Endodermal cell (in vitro differentiated cells): ENCODE results near the gene KIT. TPM values are rescaled to one million over a fixed set of nuclear protein-coding genes. Genes with fewer than 3 reads are reported as not detected.
A peak's percentile ranks its signal among the peaks of the same experiment; 100 is the strongest.

Experiments
- DNase-seq: peaks from one replicate; pipeline ENCODE4 v3.0.0-alpha.2; 2017
- H3K27ac ChIP-seq: 2 replicates; pipeline ENCODE4 v1.5.1; 2013; ENCODE audit warnings: mild to moderate bottlenecking, low read depth, low read length, moderate library complexity
- H3K27me3 ChIP-seq: 2 replicates; pipeline ENCODE4 v1.6.1; 2013; ENCODE audit warnings: mild to moderate bottlenecking, low read length, moderate library complexity; ENCODE audit not compliant: insufficient read depth, control insufficient read depth, poor library complexity, severe bottlenecking
- H3K36me3 ChIP-seq: 2 replicates; pipeline ENCODE4 v1.7.0; 2013; ENCODE audit warnings: mild to moderate bottlenecking, low read length, moderate library complexity; ENCODE audit not compliant: control insufficient read depth, insufficient read depth
- H3K4me1 ChIP-seq: one replicate; pipeline ENCODE4 v1.7.0; 2013; ENCODE audit warnings: low read length; ENCODE audit not compliant: control insufficient read depth, insufficient read depth
- H3K4me3 ChIP-seq: 2 replicates; pipeline ENCODE4 v1.5.1; 2013; ENCODE audit warnings: mild to moderate bottlenecking, low read length, moderate library complexity
- H3K9ac ChIP-seq: 2 replicates; pipeline ENCODE4 v1.6.1; 2013; ENCODE audit warnings: mild to moderate bottlenecking, low read length, moderate library complexity; ENCODE audit not compliant: poor library complexity, severe bottlenecking; ENCODE audit errors: extremely low read depth
- H3K9me3 ChIP-seq: 2 replicates; pipeline ENCODE4 v1.6.1; 2013; ENCODE audit warnings: mild to moderate bottlenecking, low read length, moderate library complexity; ENCODE audit not compliant: control insufficient read depth
- H3K27ac Mint-ChIP-seq: 2 replicates; pipeline ENCODE4 v1.8.0; 2020; ENCODE audit warnings: mixed read lengths
- H3K27me3 Mint-ChIP-seq: 2 replicates; pipeline ENCODE4 v1.8.0; 2021; ENCODE audit warnings: mild to moderate bottlenecking, mixed read lengths; ENCODE audit not compliant: insufficient read depth
- H3K36me3 Mint-ChIP-seq: 2 replicates; pipeline ENCODE4 v1.8.0; 2020; ENCODE audit warnings: low read depth, mixed read lengths
- H3K4me1 Mint-ChIP-seq: 2 replicates; pipeline ENCODE4 v1.8.0; 2020; ENCODE audit warnings: mixed read lengths
- H3K4me3 Mint-ChIP-seq: 2 replicates; pipeline ENCODE4 v1.8.0; 2020; ENCODE audit warnings: mild to moderate bottlenecking, moderate library complexity, mixed read lengths
- H3K9me3 Mint-ChIP-seq: 2 replicates; pipeline ENCODE4 v1.8.0; 2020; ENCODE audit warnings: mild to moderate bottlenecking, mixed read lengths
- CTCF ChIP-seq: fragments of 200-600 bp; sonication (generic); conservative IDR thresholded peaks from 2 replicates; pipeline ENCODE4 v1.5.0; 2021; ENCODE audit warnings: antibody characterized with exemption, mild to moderate bottlenecking
- WGBS, 2 experiments: methylation state at CpG; one replicate each; pipeline versions ENCODE4 v1.1.5 to v1.1.7; 2013; ENCODE audit warnings: missing lambda C conversion rate in 2 of 2, mixed read lengths in 1 of 2; ENCODE audit not compliant: insufficient coverage in 1 of 2, insufficient read length in 1 of 2; 5-methylcytosine and 5-hydroxymethylcytosine counted together
- total RNA-seq, 2 donors: library from RNA; stranded (reverse); fragmentation: NEBNext Ultra II Directional in 1 of 2; extraction: Animal tissue kit (Norgen Biotek cat#: 25700) in 1 of 2; gene quantifications; 2 replicates in 1 of 2; 3 replicates in 1 of 2; pipeline ENCODE4 v1.2.1, GENCODE V29; 2021

KIT gene
- total RNA-seq, 2 donors from 2014 or later, result 135 to 167 TPM

DNA sequence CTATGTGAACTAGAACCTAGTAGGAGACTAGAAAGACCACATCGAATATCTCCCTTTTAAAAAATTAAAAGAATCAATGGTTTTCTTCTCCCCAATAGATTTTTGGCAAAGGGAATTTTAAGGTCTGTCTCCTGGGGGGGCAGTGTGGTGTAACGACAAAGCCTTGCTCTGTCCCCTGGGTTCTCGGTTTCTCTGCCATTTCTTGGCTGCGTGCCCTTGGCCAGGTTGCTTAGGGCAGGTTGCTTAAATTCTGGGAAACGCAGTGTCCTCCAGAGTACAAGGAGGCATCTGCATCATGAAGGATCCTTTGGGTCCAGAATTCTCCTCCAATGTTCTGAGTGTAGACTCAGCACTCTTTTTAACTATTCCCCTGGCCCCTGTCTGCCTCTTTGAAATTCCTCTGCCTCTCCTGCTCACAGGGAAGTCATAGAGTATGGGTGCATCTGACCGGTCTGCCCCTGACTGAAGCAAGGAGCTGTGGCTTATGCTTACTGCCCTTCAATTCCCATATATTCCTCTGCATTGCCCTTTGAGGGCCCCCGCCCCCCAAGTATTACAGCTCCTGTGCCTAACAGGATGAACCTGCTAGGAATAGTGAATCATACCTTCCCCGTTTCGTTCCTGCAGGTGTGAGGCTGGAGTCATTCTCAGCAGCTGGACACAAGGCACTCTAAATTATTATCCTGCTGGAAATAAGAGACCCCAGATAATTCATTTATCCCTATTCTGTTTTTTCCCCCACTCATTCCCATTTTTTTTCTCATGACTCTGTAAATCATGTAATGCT lies 2.2 kb downstream of the KIT start:
- Mint-ChIP-seq H3K27ac (peak overlapping the region; percentile 62), H3K36me3 (peaks cover 12% of the 10 kb centered on the region), H3K4me1 (peaks cover 54% of the 10 kb centered on the region), H3K27me3 (peaks cover 31% of the 10 kb centered on the region), H3K4me3 (peak overlapping the region; percentile 93), H3K9me3 (no peaks in the 10 kb centered on the region)
- H3K4me1 ChIP-seq, result peaks cover 9% of the 10 kb centered on the region
- peak overlapping the region; percentile 90 for H3K4me3 ChIP-seq
- H3K27me3 ChIP-seq, result peaks cover 10% of the 10 kb centered on the region
- DNase-seq, result no peak
- H3K9me3 ChIP-seq, result no peaks in the 10 kb centered on the region
- H3K36me3 ChIP-seq, result peaks cover 4% of the 10 kb centered on the region
- no peak for TF ChIP-seq CTCF
- no peak overlapping the region for H3K27ac ChIP-seq
- H3K9ac ChIP-seq, result peak overlapping the region; percentile 93
- WGBS, 2 experiments, result 34 to 39% methylated on average over 6 to 9 of the region's 9 CpGs

DNA sequence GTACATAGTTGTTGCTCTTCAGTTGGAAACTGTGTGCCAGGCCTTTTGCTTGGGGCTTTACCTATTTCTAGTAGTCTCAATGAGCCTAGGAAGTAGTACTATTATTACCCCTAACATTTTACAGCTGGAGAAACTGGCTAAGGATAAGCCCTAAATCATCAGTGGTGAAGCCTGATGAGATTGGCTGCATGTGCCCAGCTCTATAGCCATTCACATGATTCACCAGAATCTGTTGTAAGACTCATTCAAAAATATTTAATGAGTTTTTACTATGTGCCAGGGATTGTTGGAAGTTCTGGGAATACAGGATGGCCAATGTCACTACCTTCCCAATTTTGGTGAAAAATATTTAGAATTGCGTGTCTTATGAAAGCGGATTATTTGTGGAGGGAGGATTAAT lies 2.8 kb downstream of the KIT start:
- H3K4me1 ChIP-seq, result peaks cover 13% of the 10 kb centered on the region
- WGBS, 2 experiments, result 84 to 100% methylated on average over 2 of the region's 2 CpGs
- no peak overlapping the region for H3K27ac ChIP-seq
- Mint-ChIP-seq H3K9me3 (no peaks in the 10 kb centered on the region), H3K27ac (no peak overlapping the region), H3K27me3 (peaks cover 25% of the 10 kb centered on the region), H3K36me3 (peaks cover 13% of the 10 kb centered on the region), H3K4me3 (peak overlapping the region; percentile 93), H3K4me1 (peaks cover 60% of the 10 kb centered on the region)
- no peak for TF ChIP-seq CTCF
- H3K9me3 ChIP-seq, result no peaks in the 10 kb centered on the region
- H3K9ac ChIP-seq, result peak overlapping the region; percentile 93
- H3K4me3 ChIP-seq, result peak overlapping the region; percentile 90
- H3K27me3 ChIP-seq, result peaks cover 10% of the 10 kb centered on the region
- DNase-seq, result no peak
- H3K36me3 ChIP-seq, result peaks cover 8% of the 10 kb centered on the region

GRCh38 chr4:54661169-54661568 lies 3.4 kb downstream of the KIT start:
- peak overlapping the region; percentile 0 for H3K27ac Mint-ChIP-seq
- H3K36me3 Mint-ChIP-seq, result peaks cover 15% of the 10 kb centered on the region
- WGBS, 2 experiments, result 90 to 93% methylated on average over 4 to 5 of the region's 5 CpGs
- Histone ChIP-seq H3K9me3 (no peaks in the 10 kb centered on the region), H3K4me3 (peak overlapping the region; percentile 90), H3K36me3 (peaks cover 8% of the 10 kb centered on the region), H3K27ac (no peak overlapping the region), H3K27me3 (peaks cover 10% of the 10 kb centered on the region), H3K4me1 (peaks cover 13% of the 10 kb centered on the region), H3K9ac (no peak overlapping the region)
- peaks cover 19% of the 10 kb centered on the region for H3K27me3 Mint-ChIP-seq
- TF ChIP-seq CTCF, result no peak
- H3K4me3 Mint-ChIP-seq, result peak overlapping the region; percentile 93
- no peak for DNase-seq
- H3K9me3 Mint-ChIP-seq, result no peaks in the 10 kb centered on the region
- H3K4me1 Mint-ChIP-seq, result peaks cover 65% of the 10 kb centered on the region
